NAMALWA (cell line): ENCODE data around the gene RFTN2.

Source experiments
- DNase-seq: peaks from one replicate; pipeline ENCODE4 v3.0.0-alpha.2; 2015; ENCODE audit warnings: low spot score

The RFTN2 gene

DNA sequence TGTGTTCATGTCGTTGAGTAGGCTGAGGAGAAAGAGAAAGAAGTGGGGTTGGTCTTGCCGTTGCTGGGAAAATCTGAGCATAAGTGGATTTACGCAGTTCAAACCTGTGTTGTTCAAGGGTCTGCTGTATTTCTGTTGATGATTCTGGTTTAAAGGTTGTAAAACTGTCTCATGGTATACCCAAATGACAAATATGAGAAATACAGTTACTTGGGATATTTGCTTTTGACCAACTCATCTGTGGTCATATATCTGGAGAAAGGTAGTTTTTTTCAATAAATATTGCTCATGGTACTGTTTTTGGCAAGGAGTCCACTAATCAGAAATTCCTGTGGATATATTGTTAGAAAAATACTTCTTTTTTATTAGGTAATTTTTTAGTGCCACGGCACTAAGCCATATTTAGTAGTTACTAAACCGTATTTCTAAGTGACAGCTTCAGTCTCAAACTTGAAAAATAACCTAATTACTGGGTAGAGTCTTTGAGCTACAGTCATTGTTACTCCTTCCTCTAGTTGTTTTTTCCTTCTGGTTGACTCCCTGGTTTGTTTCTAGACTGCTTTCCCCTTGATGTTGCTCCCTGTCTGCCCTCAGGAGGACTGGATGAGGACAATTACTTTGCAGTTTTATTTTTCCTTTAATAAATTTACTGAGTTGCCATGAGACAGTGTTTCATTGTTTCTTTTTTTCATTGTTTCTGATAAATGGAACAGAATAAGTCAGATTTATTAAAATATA, 128.1 kb downstream of the RFTN2 start:
- no peak for DNase-seq

DNA sequence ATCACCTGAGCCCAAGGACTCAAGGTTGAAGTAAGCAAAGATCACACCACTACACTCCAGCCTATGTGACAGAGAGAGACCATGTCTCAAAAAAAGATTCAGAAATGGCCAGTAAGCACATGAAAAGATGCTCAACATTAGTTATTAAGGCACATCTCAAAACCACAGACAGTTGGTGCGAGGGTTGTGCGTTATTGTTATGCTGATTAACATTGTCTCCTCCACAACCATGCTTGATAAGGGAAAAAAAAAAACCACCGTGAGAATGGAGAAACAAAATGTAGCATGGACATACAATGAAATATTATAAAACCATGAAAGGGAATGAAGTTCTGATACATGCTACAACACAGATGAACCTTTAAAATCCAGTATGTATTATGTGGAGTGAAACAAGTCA, 132.2 kb downstream of the RFTN2 start:
- no peak for DNase-seq

DNA sequence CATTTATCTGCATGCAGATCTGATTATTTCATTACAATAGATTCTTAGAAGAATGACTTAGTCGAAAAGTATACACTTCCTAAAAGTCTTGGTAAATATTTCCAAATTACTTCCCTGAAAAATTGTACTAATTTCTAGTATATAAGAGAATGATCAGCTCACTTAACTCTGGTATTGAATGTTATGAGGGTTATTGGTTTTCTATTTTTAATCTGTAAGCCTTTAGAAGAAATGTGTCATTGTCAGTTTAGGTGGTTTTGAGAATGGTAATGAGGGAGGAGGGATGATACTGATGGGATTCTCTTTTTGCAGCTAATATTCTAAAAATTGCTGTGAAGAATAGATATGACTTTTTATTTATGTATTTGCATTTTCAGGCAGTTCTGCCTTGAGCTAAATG, 135.7 kb downstream of the RFTN2 start:
- DNase-seq = no peak

DNA sequence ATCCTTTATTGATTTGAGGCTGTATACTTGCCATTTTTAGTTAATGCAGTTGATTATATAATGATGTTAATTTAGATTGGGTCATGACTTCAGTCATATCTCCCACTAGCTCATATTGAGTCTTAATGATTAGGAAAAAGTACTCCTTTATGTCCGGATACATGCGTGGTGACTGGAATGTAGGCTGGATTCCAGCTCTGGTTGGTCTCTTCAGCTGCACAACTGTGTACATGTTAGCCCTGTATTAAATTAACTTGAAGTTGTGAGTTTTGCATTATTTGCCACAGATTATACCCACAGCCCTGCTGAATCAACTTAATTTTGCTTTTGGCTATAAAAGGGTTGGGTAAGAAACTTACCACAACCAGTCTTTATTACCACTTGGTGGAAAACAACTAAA, 137.0 kb downstream of the RFTN2 start:
- no peak for DNase-seq
